Esophagus (tissue), 2 donors: Measurements from ENCODE around the gene CXCL16. TPM values are rescaled to one million over a fixed set of nuclear protein-coding genes. Genes with fewer than 3 reads are reported as not detected.

Source experiments
- H3K27ac ChIP-seq, 2 donors: one replicate each; pipeline ENCODE4 v1.5.1; 2013; ENCODE audit warnings: low read depth in 2 of 2, mild to moderate bottlenecking in 2 of 2, inconsistent platforms in 1 of 2, low read length in 1 of 2, moderate library complexity in 1 of 2
- H3K27me3 ChIP-seq, 2 donors: one replicate each; pipeline ENCODE4 v1.6.1; 2013; ENCODE audit warnings: low read length in 2 of 2, control low read depth in 1 of 2, mild to moderate bottlenecking in 1 of 2; ENCODE audit not compliant: insufficient read depth in 2 of 2, control insufficient read depth in 1 of 2
- H3K36me3 ChIP-seq, 2 donors: one replicate each; pipeline ENCODE4 v1.6.1; 2013; ENCODE audit warnings: low read length in 1 of 2; ENCODE audit not compliant: control insufficient read depth in 2 of 2, insufficient read depth in 2 of 2
- H3K4me1 ChIP-seq, 2 donors: one replicate each; pipeline ENCODE4 v1.6.1; 2013; ENCODE audit warnings: low read length in 1 of 2; ENCODE audit not compliant: control insufficient read depth in 2 of 2, insufficient read depth in 2 of 2
- H3K4me3 ChIP-seq, 2 donors: one replicate each; pipeline ENCODE4 v1.5.1; 2013; ENCODE audit warnings: low read length in 2 of 2, mild to moderate bottlenecking in 2 of 2, low read depth in 1 of 2, moderate library complexity in 1 of 2
- H3K9me3 ChIP-seq, 2 donors: one replicate each; pipeline ENCODE4 v1.6.1; 2013; ENCODE audit warnings: mild to moderate bottlenecking in 2 of 2, low read depth in 1 of 2, low read length in 1 of 2, moderate library complexity in 1 of 2; ENCODE audit not compliant: control insufficient read depth in 2 of 2, insufficient read depth in 1 of 2
- WGBS, 2 donors: extraction: QIAGEN DNeasy Blood & Tissue Kit; methylation state at CpG; one replicate each; pipeline ENCODE4 v1.1.7; 2013; 5-methylcytosine and 5-hydroxymethylcytosine counted together
- polyA plus RNA-seq, 2 donors: library from polyadenylated mRNA; stranded (reverse); fragments of 200-250 nt; gene quantifications; one replicate each; pipeline ENCODE4 v1.2.3, GENCODE V29; 2013
- donor health status: healthy with polysubstance abuse.
- donor health status: Bipolar disorder and iron deficiency.

The CXCL16 gene
- polyA plus RNA-seq, 2 donors: 10.9 to 20.3 TPM

DNA sequence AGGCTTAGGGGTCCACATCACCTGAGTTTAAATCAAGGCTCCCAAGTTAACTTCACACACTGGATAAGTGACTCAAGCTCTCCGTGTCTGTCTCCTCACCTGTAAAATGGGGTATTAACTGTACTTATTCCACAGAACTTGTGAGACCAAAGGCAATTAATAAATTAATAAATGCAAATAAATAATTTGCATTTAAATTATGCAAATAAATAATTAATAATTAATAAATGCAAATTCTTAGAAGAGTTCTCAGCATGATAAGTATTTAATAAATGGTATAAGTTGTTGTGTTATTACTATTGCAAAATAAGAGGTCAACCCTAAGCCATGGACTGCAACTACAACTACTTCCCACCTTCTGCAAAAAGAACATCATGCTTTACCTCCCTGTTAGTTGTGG lies 13.7 kb upstream of the CXCL16 start:
- H3K4me3 ChIP-seq: no peak overlapping the region
- no peaks in the 10 kb centered on the region for H3K4me1 ChIP-seq
- no peaks in the 10 kb centered on the region for H3K36me3 ChIP-seq
- 79 to 85% methylated on average over 1 of the region's 1 CpG for WGBS, 2 donors
- peaks cover 0 to 4% of the 10 kb centered on the region in 2 donors for H3K27me3 ChIP-seq
- no peak overlapping the region for H3K27ac ChIP-seq
- H3K9me3 ChIP-seq: no peaks in the 10 kb centered on the region

DNA sequence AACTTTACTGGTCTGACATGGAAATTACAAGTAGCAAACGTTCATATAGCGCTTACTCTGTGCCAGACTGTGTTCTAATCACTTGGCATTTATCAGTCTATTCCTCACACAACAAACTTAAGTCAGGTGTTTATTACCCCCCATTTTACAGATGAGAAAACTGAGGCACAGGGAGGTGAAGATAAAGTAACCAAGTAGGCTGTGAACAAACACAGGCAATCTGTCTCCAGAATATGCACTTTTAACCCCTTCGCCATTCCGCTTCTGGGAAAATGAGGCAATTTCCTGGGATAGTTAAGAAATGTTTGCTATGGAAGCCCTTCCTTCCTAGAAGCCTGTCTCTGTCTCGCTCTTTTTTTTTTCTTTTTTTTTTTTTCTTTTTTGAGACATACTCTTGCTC lies 12.2 kb upstream of the CXCL16 start:
- 66 to 70% methylated on average over 5 of the region's 5 CpGs for WGBS, 2 donors

DNA sequence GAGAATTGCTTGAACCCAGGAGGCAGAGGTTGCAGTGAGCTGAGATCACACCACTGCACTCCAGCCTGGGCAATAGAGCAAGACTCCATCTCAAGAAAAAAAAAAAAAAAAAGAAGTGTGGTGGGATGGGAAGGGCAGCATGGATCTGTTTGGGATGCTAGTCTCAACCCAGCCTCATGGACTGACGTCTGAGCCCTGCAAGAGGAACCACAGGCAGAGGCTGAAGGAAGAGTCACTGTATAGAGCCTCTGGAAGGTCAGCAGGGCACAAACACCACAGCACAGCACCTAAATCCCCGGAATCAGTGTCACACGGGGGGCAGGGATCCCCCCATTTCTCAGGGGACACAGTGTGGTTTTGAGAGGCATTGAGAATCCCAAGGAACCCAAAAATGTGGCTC lies 10.9 kb upstream of the CXCL16 start:
- H3K27ac ChIP-seq: no peak overlapping the region
- no peaks in the 10 kb centered on the region for H3K4me1 ChIP-seq
- WGBS, 2 donors: 32 to 40% methylated on average over 3 of the region's 3 CpGs
- no peak overlapping the region for H3K4me3 ChIP-seq
- H3K9me3 ChIP-seq: no peaks in the 10 kb centered on the region
- H3K36me3 ChIP-seq: no peaks in the 10 kb centered on the region
- H3K27me3 ChIP-seq: peaks cover 0 to 4% of the 10 kb centered on the region in 2 donors

More for the DNA sequence above, 12.2 kb upstream of the CXCL16 start:
- no peak overlapping the region for H3K4me3 ChIP-seq
- peaks cover 0 to 4% of the 10 kb centered on the region in 2 donors for H3K27me3 ChIP-seq
- H3K36me3 ChIP-seq: no peaks in the 10 kb centered on the region
- H3K9me3 ChIP-seq: no peaks in the 10 kb centered on the region
- H3K4me1 ChIP-seq: no peaks in the 10 kb centered on the region
- H3K27ac ChIP-seq: no peak overlapping the region

DNA sequence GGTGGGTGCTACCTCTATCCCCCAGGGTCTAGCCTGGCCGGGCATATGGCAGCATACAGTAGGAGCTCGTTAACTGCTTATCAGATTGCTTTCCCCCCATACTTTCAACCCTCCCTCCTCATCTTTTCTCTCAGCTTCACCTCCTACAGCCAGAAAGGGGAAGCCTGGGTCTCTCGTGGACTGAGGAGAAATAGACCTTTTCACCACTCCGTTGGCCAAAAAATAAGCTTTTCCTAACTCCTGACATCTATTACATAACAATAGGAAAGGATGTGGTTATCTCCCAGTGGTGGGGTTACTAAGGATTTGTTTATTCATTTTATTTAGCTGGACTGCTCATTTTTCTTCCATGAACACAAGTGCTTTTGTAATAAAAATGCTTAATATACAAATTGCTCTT lies 9.0 kb upstream of the CXCL16 start:
- H3K27ac ChIP-seq: no peak overlapping the region
- H3K4me1 ChIP-seq: peaks cover 0 to 8% of the 10 kb centered on the region in 2 donors
- no peaks in the 10 kb centered on the region for H3K27me3 ChIP-seq
- H3K36me3 ChIP-seq: no peaks in the 10 kb centered on the region
- 55 to 59% methylated on average over 4 of the region's 4 CpGs for WGBS, 2 donors
- H3K9me3 ChIP-seq: no peaks in the 10 kb centered on the region
- H3K4me3 ChIP-seq: no peak overlapping the region

DNA sequence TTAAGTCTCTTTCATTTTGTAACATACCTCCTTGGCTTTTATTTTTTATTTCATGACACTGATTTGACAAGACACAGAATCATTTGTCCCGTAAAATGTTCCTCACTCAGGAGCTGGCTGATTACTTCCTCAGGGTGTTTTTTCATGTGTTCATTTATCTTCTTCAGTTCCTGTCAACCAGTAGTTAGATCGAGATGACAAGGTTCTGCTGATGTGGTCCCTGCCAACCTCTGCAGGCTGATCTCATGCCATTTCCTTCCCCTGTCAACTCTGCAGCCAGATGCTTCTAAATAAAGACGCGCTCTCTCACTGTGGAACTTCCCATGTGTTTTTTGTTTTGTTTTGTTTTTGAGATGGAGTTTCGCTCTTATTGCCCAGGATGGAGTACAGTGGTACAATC lies 8.1 kb upstream of the CXCL16 start:
- Histone ChIP-seq H3K4me1 (peaks cover 0 to 8% of the 10 kb centered on the region in 2 donors), H3K9me3 (no peaks in the 10 kb centered on the region), H3K27me3 (no peaks in the 10 kb centered on the region), H3K27ac (no peak overlapping the region), H3K4me3 (no peak overlapping the region), H3K36me3 (no peaks in the 10 kb centered on the region)
- 38% methylated on average over 5 of the region's 5 CpGs for WGBS, 2 donors

DNA sequence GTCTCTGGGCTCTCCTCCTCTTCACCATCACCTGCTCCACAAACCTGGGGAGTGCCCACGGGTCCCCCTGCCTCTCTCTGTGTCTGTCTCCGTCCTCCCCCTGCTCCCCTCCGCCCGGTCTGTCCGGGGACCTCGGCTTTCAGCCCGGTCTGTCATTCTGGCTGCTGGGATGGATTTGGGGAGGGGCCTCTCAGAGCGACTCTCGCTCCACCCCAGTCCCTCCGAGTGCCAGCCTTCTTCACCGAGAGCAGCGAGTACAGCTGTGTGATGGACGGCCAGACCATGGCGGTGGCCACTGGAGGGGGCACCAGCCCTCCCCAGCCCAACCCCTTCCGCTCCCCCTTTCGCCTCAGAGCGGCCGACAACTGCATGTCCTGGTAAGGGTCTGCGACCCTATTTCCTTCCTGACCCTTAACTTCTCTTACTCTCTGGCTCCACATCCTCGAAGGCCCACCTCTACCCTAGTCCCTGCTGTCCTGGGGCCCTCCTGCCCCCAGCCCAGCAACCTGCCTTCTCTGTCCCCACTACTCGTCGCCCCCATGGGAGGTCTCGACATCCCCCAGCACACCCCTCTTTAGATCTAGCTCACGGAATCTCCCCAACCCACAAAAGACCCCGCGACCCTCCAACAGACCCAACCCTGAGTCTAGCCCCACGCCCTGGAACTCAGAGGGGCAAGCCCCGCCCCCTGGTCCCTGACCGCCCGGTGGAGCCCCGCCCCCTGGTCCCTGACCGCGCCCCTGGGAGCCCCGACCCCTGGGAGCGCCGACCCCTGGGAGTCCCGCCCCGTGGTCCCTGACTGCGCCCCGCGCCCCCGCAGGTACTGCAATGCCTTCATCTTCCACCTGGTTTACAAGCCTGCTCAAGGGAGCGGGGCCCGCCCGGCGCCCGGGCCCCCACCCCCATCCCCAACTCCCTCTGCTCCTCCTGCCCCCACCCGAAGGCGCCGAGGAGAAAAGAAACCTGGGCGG lies 5.6 kb upstream of the CXCL16 start:
- Histone ChIP-seq H3K4me3 (no peak overlapping the region), H3K27ac (no peak overlapping the region), H3K4me1 (peaks cover 0 to 8% of the 10 kb centered on the region in 2 donors), H3K36me3 (no peaks in the 10 kb centered on the region), H3K27me3 (no peaks in the 10 kb centered on the region), H3K9me3 (no peaks in the 10 kb centered on the region)
- 19 to 20% methylated on average over 49 to 51 of the region's 51 CpGs for WGBS, 2 donors

DNA sequence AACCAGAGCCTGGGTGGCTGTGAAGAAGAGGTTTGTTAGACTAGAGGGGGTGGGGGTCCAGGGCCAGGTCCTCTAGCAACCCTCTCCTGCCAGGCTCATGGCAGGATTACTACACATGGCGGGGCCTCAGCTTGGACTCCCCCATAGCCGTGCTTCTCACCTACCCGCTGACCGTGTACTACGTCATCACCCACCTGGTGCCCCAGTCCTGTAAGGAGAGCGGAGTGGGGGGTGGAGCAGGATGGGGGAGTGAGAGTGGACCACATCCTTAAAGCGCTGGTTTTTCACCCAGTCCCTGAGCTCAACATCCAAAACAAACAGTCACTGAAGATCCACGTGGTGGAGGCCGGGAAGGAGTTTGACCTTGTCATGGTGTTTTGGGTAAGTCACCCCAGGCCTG lies 4.2 kb upstream of the CXCL16 start:
- Histone ChIP-seq H3K9me3 (no peaks in the 10 kb centered on the region), H3K36me3 (no peaks in the 10 kb centered on the region), H3K4me1 (peaks cover 3 to 8% of the 10 kb centered on the region in 2 donors), H3K27me3 (no peaks in the 10 kb centered on the region), H3K27ac (no peak overlapping the region), H3K4me3 (no peak overlapping the region)
- 88 to 92% methylated on average over 9 of the region's 9 CpGs for WGBS, 2 donors

DNA sequence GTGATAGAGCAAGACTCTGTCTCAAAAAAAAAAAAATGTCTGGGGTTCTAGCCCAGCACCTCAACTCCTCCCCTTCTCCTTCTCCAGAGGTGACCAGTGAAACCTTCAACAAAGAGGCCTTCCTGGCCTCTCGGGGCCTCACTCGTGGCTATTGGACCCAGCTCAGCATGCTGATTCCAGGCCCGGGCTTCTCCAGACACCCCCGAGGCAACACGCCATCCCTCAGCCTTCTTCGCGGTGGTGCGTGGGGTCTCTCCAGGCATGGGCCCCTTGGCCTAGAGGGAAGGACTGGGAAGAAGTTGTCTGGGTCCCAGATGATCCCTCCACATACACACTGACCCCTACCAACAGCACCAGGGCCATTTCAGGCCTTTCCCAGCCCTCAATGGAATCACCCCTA lies 3.5 kb upstream of the CXCL16 start:
- H3K9me3 ChIP-seq: no peaks in the 10 kb centered on the region
- H3K4me1 ChIP-seq: peaks cover 5 to 10% of the 10 kb centered on the region in 2 donors
- H3K27me3 ChIP-seq: no peaks in the 10 kb centered on the region
- WGBS, 2 donors: 86 to 95% methylated on average over 8 of the region's 8 CpGs
- H3K36me3 ChIP-seq: no peaks in the 10 kb centered on the region
- no peak overlapping the region for H3K4me3 ChIP-seq
- no peak overlapping the region for H3K27ac ChIP-seq

DNA sequence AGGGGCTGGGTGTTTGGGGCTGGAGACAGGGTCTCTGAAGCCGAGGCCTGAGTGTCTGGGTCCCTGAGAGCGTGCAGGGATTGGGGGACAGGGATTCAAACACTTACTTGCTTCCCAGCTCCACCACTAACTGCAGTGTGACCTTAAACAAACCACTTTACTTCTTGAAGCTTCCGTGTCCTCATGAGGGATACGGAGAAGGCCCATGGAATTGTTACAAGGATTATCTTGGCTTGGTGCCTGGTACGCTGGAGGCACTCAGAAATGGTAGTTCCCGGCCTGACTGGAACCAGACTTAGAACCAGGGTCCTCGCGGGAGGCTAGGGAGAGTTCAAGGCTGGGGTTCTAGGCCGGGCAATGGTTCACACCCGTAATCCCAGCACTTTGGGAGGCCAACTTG lies 2.9 kb upstream of the CXCL16 start:
- 80 to 83% methylated on average over 10 of the region's 10 CpGs for WGBS, 2 donors
- H3K9me3 ChIP-seq: no peaks in the 10 kb centered on the region
- no peak overlapping the region for H3K4me3 ChIP-seq
- no peak overlapping the region for H3K27ac ChIP-seq
- H3K36me3 ChIP-seq: no peaks in the 10 kb centered on the region
- no peaks in the 10 kb centered on the region for H3K27me3 ChIP-seq
- H3K4me1 ChIP-seq: peaks cover 5 to 10% of the 10 kb centered on the region in 2 donors

DNA sequence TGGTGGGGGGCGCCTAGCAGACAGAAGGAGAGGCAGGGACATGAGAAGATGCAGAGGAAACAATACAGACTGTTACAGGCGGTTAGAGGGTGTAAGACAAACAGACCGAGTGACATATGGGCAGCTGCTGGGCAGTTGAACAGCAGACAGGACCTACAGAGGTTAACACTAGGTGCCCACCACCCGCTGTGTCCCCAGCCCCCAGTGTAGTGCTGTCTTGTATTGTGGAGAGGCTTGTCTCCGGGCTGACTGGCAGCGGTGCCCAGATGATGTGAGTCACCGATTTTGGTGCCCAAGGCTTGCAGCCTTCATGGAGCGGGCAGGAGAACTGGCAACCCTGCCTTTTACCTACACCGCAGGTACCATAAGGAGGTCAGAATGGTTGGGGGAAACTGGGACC lies 2.4 kb upstream of the CXCL16 start:
- 68 to 76% methylated on average over 9 of the region's 9 CpGs for WGBS, 2 donors
- Histone ChIP-seq H3K4me3 (no peak overlapping the region), H3K9me3 (no peaks in the 10 kb centered on the region), H3K27ac (no peak overlapping the region), H3K4me1 (peaks cover 5 to 10% of the 10 kb centered on the region in 2 donors), H3K27me3 (no peaks in the 10 kb centered on the region), H3K36me3 (no peaks in the 10 kb centered on the region)
